H9 (cell line): Measurements from ENCODE around the gene CALN1. TPM values are rescaled to one million over a fixed set of nuclear protein-coding genes. Genes with fewer than 3 reads are reported as not detected.
A peak's percentile ranks its signal among the peaks of the same experiment; 100 is the strongest.

Source experiments
- DNase-seq: peaks from one replicate; pipeline ENCODE4 v3.0.0-alpha.2; 2017
- H2AFZ ChIP-seq: one replicate; pipeline ENCODE4 v1.6.1; 2013; ENCODE audit warnings: mild to moderate bottlenecking, low read length, control low read depth, moderate library complexity
- H2AK5ac ChIP-seq: 2 replicates; pipeline ENCODE4 v1.6.1; 2013; ENCODE audit warnings: low read length, control low read depth, mixed read lengths; ENCODE audit not compliant: insufficient read length
- H2BK120ac ChIP-seq: one replicate; pipeline ENCODE4 v1.6.1; 2013; ENCODE audit warnings: low read depth, mild to moderate bottlenecking, low read length, control low read depth, inconsistent platforms; ENCODE audit not compliant: poor library complexity, severe bottlenecking
- H2BK12ac ChIP-seq: 2 replicates; pipeline ENCODE4 v1.6.1; 2013; ENCODE audit warnings: low read length, control low read depth, mixed read lengths, low read depth; ENCODE audit not compliant: insufficient read length
- H2BK15ac ChIP-seq: 2 replicates; pipeline ENCODE4 v1.6.1; 2013; ENCODE audit warnings: low read depth, low read length, control low read depth
- H2BK20ac ChIP-seq: one replicate; pipeline ENCODE4 v1.6.1; 2013; ENCODE audit warnings: low read depth, mild to moderate bottlenecking, low read length, control low read depth, inconsistent platforms; ENCODE audit not compliant: poor library complexity, severe bottlenecking
- H2BK5ac ChIP-seq: 2 replicates; pipeline ENCODE4 v1.6.1; 2013; ENCODE audit warnings: low read length, control low read depth, mixed read lengths; ENCODE audit not compliant: insufficient read length
- H3K14ac ChIP-seq: 2 replicates; pipeline ENCODE4 v1.6.1; 2013; ENCODE audit warnings: low read length, control low read depth; ENCODE audit not compliant: insufficient read depth
- H3K18ac ChIP-seq: 2 replicates; pipeline ENCODE4 v1.6.1; 2013; ENCODE audit warnings: low read depth, mild to moderate bottlenecking, mixed read lengths, low read length, control low read depth; ENCODE audit not compliant: insufficient read length
- H3K23ac ChIP-seq: 2 replicates; pipeline ENCODE4 v1.6.1; 2013; ENCODE audit warnings: low read length, control low read depth, mixed read lengths, low read depth; ENCODE audit not compliant: insufficient read length
- H3K23me2 ChIP-seq: 2 replicates; pipeline ENCODE4 v1.6.1; 2013; ENCODE audit warnings: low read depth, mild to moderate bottlenecking, mixed read lengths, low read length, control low read depth; ENCODE audit not compliant: insufficient read length, poor library complexity, severe bottlenecking
- H3K27ac ChIP-seq: 2 replicates; pipeline ENCODE4 v1.5.1; 2013; ENCODE audit warnings: low read length, control low read depth, mixed read lengths, low read depth; ENCODE audit not compliant: insufficient read length
- H3K27me3 ChIP-seq: 2 replicates; pipeline ENCODE4 v1.6.1; 2013; ENCODE audit warnings: low read length, control low read depth, inconsistent platforms; ENCODE audit not compliant: insufficient read depth
- H3K4ac ChIP-seq: 2 replicates; pipeline ENCODE4 v1.6.1; 2013; ENCODE audit warnings: low read depth, mild to moderate bottlenecking, control low read depth, inconsistent platforms, low read length, moderate library complexity
- H3K4me1 ChIP-seq: 2 replicates; pipeline ENCODE4 v1.6.1; 2013; ENCODE audit warnings: low read length, control low read depth, inconsistent platforms; ENCODE audit not compliant: insufficient read depth
- H3K4me2 ChIP-seq: 2 replicates; pipeline ENCODE4 v1.6.1; 2013; ENCODE audit warnings: low read length, control low read depth, mixed read lengths; ENCODE audit not compliant: insufficient read length, insufficient read depth
- H3K56ac ChIP-seq: 2 replicates; pipeline ENCODE4 v1.6.1; 2013; ENCODE audit warnings: low read depth, mild to moderate bottlenecking, mixed read lengths, low read length, control low read depth; ENCODE audit not compliant: insufficient read length
- H3K79me1 ChIP-seq: 2 replicates; pipeline ENCODE4 v1.6.1; 2013; ENCODE audit warnings: low read depth, mild to moderate bottlenecking, moderate library complexity, low read length, control low read depth, inconsistent platforms; ENCODE audit not compliant: insufficient read depth, poor library complexity, severe bottlenecking
- H3K79me2 ChIP-seq: 2 replicates; pipeline ENCODE4 v1.6.1; 2013; ENCODE audit warnings: low read length, control low read depth, inconsistent platforms; ENCODE audit not compliant: insufficient read depth
- H3K9ac ChIP-seq: 2 replicates; pipeline ENCODE4 v1.6.1; 2013; ENCODE audit warnings: low read length, control low read depth, mixed read lengths; ENCODE audit not compliant: insufficient read length; ENCODE audit errors: extremely low read depth
- H3K9me3 ChIP-seq: one replicate; pipeline ENCODE4 v1.6.1; 2013; ENCODE audit warnings: low read depth, low read length, inconsistent platforms; ENCODE audit not compliant: control insufficient read depth
- H3T11ph ChIP-seq: one replicate; pipeline ENCODE4 v1.6.1; 2013; ENCODE audit warnings: mild to moderate bottlenecking, low read length, control low read depth, inconsistent platforms
- H4K20me1 ChIP-seq: one replicate; pipeline ENCODE4 v1.6.1; 2013; ENCODE audit not compliant: control insufficient read depth, insufficient read length, insufficient read depth
- H4K5ac ChIP-seq: 2 replicates; pipeline ENCODE4 v1.6.1; 2013; ENCODE audit warnings: low read depth, mild to moderate bottlenecking, mixed read lengths, low read length, control low read depth; ENCODE audit not compliant: insufficient read length
- H4K8ac ChIP-seq: replicated peaks from 2 replicates; pipeline ENCODE4 v1.6.1; 2013; ENCODE audit warnings: low read length, control low read depth, mixed read lengths, low read depth; ENCODE audit not compliant: insufficient read length
- H4K91ac ChIP-seq: 2 replicates; pipeline ENCODE4 v1.6.1; 2013; ENCODE audit warnings: low read depth, mild to moderate bottlenecking, moderate library complexity, mixed read lengths, low read length, control low read depth; ENCODE audit not compliant: insufficient read length
- H3K27ac Mint-ChIP-seq, 3 experiments: 2 replicates in 2 of 3; 3 replicates in 1 of 3; pipeline ENCODE4 v1.8.0; 2020 to 2021; ENCODE audit warnings: mixed read lengths in 3 of 3, mild to moderate bottlenecking in 1 of 3, moderate library complexity in 1 of 3
- H3K27me3 Mint-ChIP-seq: 2 replicates; pipeline ENCODE4 v1.8.0; 2021; ENCODE audit warnings: low read depth, mild to moderate bottlenecking, moderate library complexity, mixed read lengths
- H3K36me3 Mint-ChIP-seq, 3 experiments: 2 replicates in 2 of 3; 3 replicates in 1 of 3; pipeline ENCODE4 v1.8.0; 2020 to 2021; ENCODE audit warnings: low read depth in 3 of 3, mixed read lengths in 3 of 3; ENCODE audit not compliant: insufficient read depth in 1 of 3
- H3K4me1 Mint-ChIP-seq, 2 experiments: 2 replicates each; pipeline ENCODE4 v1.8.0; 2020; ENCODE audit warnings: mixed read lengths in 2 of 2
- H3K4me3 Mint-ChIP-seq, 2 experiments: 2 replicates in 1 of 2; 3 replicates in 1 of 2; pipeline ENCODE4 v1.8.0; 2020 to 2021; ENCODE audit warnings: mild to moderate bottlenecking in 2 of 2, mixed read lengths in 2 of 2, moderate library complexity in 1 of 2
- H3K9me3 Mint-ChIP-seq, 2 experiments: 2 replicates in 1 of 2; 3 replicates in 1 of 2; pipeline ENCODE4 v1.8.0; 2020; ENCODE audit warnings: mild to moderate bottlenecking in 2 of 2, mixed read lengths in 2 of 2, moderate library complexity in 1 of 2
- CTCF ChIP-seq: fragments of 200-600 bp; sonication (generic); conservative IDR thresholded peaks from 3 replicates; pipeline ENCODE4 v1.8.0; 2021; ENCODE audit warnings: antibody characterized with exemption, mild to moderate bottlenecking
- WGBS: extraction: QIAGEN DNeasy Blood & Tissue Kit; methylation state at CpG from one replicate; pipeline ENCODE4 v1.1.7; 2013; ENCODE audit warnings: missing lambda C conversion rate, low lambda C conversion rate, mixed read lengths; ENCODE audit not compliant: insufficient read length; ENCODE audit errors: extremely low coverage; 5-methylcytosine and 5-hydroxymethylcytosine counted together
- total RNA-seq: library from RNA; stranded (reverse); gene quantifications from 2 replicates; pipeline ENCODE4 v1.2.1, GENCODE V29; 2021

The CALN1 gene
- total RNA-seq, 1 experiment from 2014 or later = 2.8 TPM

GRCh38 chr7:72337390-72338167, 74.6 kb downstream of the CALN1 start:
- Histone ChIP-seq H3T11ph (no peak overlapping the region), H4K91ac (no peak overlapping the region), H3K4ac (no peak overlapping the region), H3K27ac (no peak overlapping the region), H2BK120ac (no peak overlapping the region), H2AK5ac (no peak overlapping the region), H2BK15ac (no peak overlapping the region), H3K4me1 (no peaks in the 10 kb centered on the region), H3K56ac (no peak overlapping the region), H3K79me2 (peaks cover 4% of the 10 kb centered on the region; the same call in 1 of the 2 replicates), H4K5ac (no peak overlapping the region), H3K9me3 (peaks cover 6% of the 10 kb centered on the region), H2AFZ (no peak overlapping the region), H3K23ac (no peak overlapping the region), H3K4me2 (peak overlapping the region; percentile 72), H3K18ac (no peak overlapping the region), H3K14ac (peak overlapping the region; percentile 62; the same call in 1 of the 2 replicates), H2BK12ac (no peak overlapping the region), H2BK20ac (no peak overlapping the region), H3K27me3 (peaks cover 3% of the 10 kb centered on the region; the same call in 1 of the 2 replicates), H4K20me1 (no peaks in the 10 kb centered on the region), H4K8ac (no peak overlapping the region), H3K9ac (peak overlapping the region; percentile 16), H3K23me2 (peaks cover 20% of the 10 kb centered on the region), H3K79me1 (peaks cover 4% of the 10 kb centered on the region), H2BK5ac (no peak overlapping the region)
- DNase-seq = peak; percentile 46
- H3K27ac Mint-ChIP-seq = no peak overlapping the region
- WGBS = no CpG with 5 or more reads among the region's 44 CpGs
- H3K27me3 Mint-ChIP-seq = peaks cover 48% of the 10 kb centered on the region
- H3K4me1 Mint-ChIP-seq = peaks cover 17 to 25% of the 10 kb centered on the region in 2 experiments
- H3K4me3 Mint-ChIP-seq = peak overlapping the region; percentile 77 to 88
- peaks cover 4 to 16% (median 14%) of the 10 kb centered on the region in 3 experiments for H3K36me3 Mint-ChIP-seq
- H3K9me3 Mint-ChIP-seq = peaks cover 12 to 14% of the 10 kb centered on the region in 2 experiments
- no peak for TF ChIP-seq CTCF
